Effector memory CD4-positive, alpha-beta T cell (primary cell): ENCODE measurements around the gene OR52K1.
"Not testable (repeated sequence)": the region's sequence is repeated elsewhere in the genome, so short reads cannot be mapped to it uniquely, and the experiment has no call there.

Experiments used
- DNase-seq, 3 donors: peaks; one replicate each; pipeline ENCODE4 v3.0.0-alpha.2; 2020
- H3K27ac ChIP-seq: 2 replicates; pipeline ENCODE4 v1.7.0; 2013; ENCODE audit warnings: mild to moderate bottlenecking, low read length, moderate library complexity; ENCODE audit not compliant: insufficient read depth, poor library complexity, severe bottlenecking
- H3K27me3 ChIP-seq: replicated peaks from 2 replicates; pipeline ENCODE4 v1.7.0; 2013; ENCODE audit warnings: mild to moderate bottlenecking, low read length; ENCODE audit not compliant: insufficient read depth, control insufficient read depth, poor library complexity, severe bottlenecking
- H3K36me3 ChIP-seq: 2 replicates; pipeline ENCODE4 v1.7.0; 2013; ENCODE audit warnings: mild to moderate bottlenecking, low read length, moderate library complexity; ENCODE audit not compliant: control insufficient read depth, insufficient read depth
- H3K4me1 ChIP-seq: 2 replicates; pipeline ENCODE4 v1.7.0; 2013; ENCODE audit warnings: low read length, mild to moderate bottlenecking; ENCODE audit not compliant: control insufficient read depth, insufficient read depth, poor library complexity, severe bottlenecking
- H3K4me3 ChIP-seq: 2 replicates; pipeline ENCODE4 v1.7.0; 2013; ENCODE audit warnings: low read length, low read depth, mild to moderate bottlenecking; ENCODE audit not compliant: insufficient read depth, poor library complexity, severe bottlenecking
- H3K9me3 ChIP-seq: 2 replicates; pipeline ENCODE4 v1.7.0; 2013; ENCODE audit warnings: mild to moderate bottlenecking, low read length, moderate library complexity; ENCODE audit not compliant: control insufficient read depth

The OR52K1 gene

DNA sequence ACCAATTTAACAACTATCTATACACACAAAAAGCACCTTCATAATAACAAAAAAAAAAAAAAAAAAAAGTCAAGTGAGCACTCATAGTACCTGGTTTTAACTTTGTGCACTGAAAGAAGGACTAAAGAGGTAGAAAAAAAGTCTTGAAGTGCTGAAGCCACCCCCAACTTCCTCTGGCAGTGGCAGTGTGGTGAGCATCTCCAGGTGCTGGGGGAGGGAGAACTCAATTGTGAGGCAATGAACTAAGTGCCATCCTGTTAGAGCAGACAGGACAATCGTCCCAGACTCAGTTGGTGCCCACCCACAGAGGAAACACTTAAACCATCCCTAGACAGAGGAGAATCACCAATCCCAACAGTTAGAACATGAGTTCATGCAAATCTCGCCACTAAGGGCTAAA is 39.9 kb downstream of the OR52K1 start:
- H3K4me3 ChIP-seq, result no peak overlapping the region
- H3K4me1 ChIP-seq, result no peaks in the 10 kb centered on the region
- no peaks in the 10 kb centered on the region for H3K27me3 ChIP-seq
- no peaks in the 10 kb centered on the region for H3K9me3 ChIP-seq
- no peaks in the 10 kb centered on the region for H3K36me3 ChIP-seq
- H3K27ac ChIP-seq, result no peak overlapping the region
- no peak for DNase-seq

- H3K27ac ChIP-seq, result no peak overlapping the region
- H3K4me3 ChIP-seq, result no peak overlapping the region
- DNase-seq, result no peak
- H3K27me3 ChIP-seq, result no peaks in the 10 kb centered on the region
- no peaks in the 10 kb centered on the region for H3K4me1 ChIP-seq
- no peaks in the 10 kb centered on the region for H3K9me3 ChIP-seq
- no peaks in the 10 kb centered on the region for H3K36me3 ChIP-seq
These were observed 40.3 kb downstream of the OR52K1 start for GRCh38 chr11:4522752-4523151.

GRCh38 chr11:4523666-4524065 is 41.2 kb downstream of the OR52K1 start:
- H3K27ac ChIP-seq, result no peak overlapping the region
- no peaks in the 10 kb centered on the region for H3K27me3 ChIP-seq
- no peak for DNase-seq
- H3K4me3 ChIP-seq, result no peak overlapping the region
- no peaks in the 10 kb centered on the region for H3K36me3 ChIP-seq
- H3K9me3 ChIP-seq, result no peaks in the 10 kb centered on the region
- no peaks in the 10 kb centered on the region for H3K4me1 ChIP-seq

DNA sequence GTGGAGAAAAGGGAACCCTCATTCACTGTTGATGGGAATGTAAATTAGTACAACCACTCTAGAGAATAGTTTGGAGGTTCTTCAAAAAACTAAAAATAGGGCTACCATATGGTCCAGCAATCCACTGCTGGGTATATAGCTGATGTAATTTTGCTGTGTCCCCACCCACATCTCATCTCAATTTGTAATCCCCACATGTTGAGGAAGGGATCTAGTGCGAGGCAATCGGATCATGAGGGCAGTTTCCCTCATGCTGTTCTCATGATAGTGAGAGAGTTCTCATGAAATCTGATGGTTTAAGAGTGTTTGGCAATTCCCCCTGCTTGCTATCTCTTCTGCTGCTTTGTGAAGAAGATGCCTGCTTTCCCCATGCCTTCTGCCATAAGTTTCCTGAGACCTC is 45.5 kb downstream of the OR52K1 start:
- Histone ChIP-seq H3K36me3 (no peaks in the 10 kb centered on the region), H3K9me3 (no peaks in the 10 kb centered on the region), H3K4me3 (no peak overlapping the region), H3K4me1 (no peaks in the 10 kb centered on the region), H3K27me3 (no peaks in the 10 kb centered on the region), H3K27ac (no peak overlapping the region)
- DNase-seq, result no peak

DNA sequence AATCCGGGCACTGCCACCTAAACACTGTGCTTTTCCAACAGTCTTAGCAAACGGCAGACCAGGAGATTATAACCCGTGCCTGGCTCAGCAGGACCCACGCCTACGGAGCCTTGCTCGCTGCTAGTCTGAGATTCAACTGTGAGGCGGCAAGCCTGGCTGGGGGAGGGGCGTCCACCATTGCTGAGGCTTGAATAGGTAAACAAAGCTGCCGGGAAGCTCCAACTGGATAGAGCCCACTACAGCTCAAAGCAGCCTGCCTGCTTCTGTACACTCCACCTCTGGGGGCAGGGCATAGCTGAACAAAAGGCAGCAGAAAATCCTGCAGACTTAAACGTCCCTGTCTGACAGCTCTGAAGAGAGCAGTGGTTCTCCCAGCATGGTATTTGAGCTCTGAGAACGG is 49.2 kb downstream of the OR52K1 start:
- not testable (repeated sequence) for DNase-seq, H3K27ac ChIP-seq, H3K36me3 ChIP-seq, H3K4me3 ChIP-seq, H3K27me3 ChIP-seq, H3K9me3 ChIP-seq, H3K4me1 ChIP-seq

- Histone ChIP-seq H3K27ac (no peak overlapping the region), H3K4me3 (no peak overlapping the region), H3K36me3 (no peaks in the 10 kb centered on the region), H3K4me1 (no peaks in the 10 kb centered on the region), H3K9me3 (no peaks in the 10 kb centered on the region), H3K27me3 (no peaks in the 10 kb centered on the region)
- DNase-seq, result peak; percentile 4 to 12 (median 9)
These were observed 57.3 kb downstream of the OR52K1 start for GRCh38 chr11:4539603-4540219.

DNA sequence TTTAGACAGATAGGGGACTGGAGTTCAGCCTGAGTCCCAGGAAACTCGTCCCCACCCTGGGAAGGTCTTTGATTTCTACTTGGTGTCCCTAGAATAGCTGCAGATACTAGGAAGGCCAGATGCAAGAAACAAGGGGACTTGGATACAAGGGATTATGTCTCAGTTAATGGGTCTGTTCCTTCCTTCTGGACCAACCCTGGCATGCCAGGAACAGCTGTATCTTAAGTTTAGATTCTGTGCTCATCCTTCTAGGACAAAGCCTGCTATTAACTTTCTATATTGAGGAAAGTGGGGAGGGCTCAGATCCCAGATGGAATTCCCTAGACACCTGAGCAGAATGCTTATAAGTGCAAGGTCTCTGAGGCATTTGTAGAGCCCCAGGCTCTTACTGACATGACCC is 58.6 kb downstream of the OR52K1 start:
- Histone ChIP-seq H3K27me3 (no peaks in the 10 kb centered on the region), H3K4me1 (no peaks in the 10 kb centered on the region), H3K27ac (no peak overlapping the region), H3K9me3 (no peaks in the 10 kb centered on the region), H3K4me3 (no peak overlapping the region), H3K36me3 (no peaks in the 10 kb centered on the region)
- no peak for DNase-seq
